HG02943 (cell line): ENCODE data around the gene INTS7.

Experiments used
- ATAC-seq: cut with Tn5 transposase; IDR thresholded peaks from one replicate; pipeline ENCODE4 v1.9.1; 2021; ENCODE audit warnings: mild to moderate bottlenecking, low read depth, moderate library complexity; ENCODE audit not compliant: unreplicated experiment

INTS7 gene

DNA sequence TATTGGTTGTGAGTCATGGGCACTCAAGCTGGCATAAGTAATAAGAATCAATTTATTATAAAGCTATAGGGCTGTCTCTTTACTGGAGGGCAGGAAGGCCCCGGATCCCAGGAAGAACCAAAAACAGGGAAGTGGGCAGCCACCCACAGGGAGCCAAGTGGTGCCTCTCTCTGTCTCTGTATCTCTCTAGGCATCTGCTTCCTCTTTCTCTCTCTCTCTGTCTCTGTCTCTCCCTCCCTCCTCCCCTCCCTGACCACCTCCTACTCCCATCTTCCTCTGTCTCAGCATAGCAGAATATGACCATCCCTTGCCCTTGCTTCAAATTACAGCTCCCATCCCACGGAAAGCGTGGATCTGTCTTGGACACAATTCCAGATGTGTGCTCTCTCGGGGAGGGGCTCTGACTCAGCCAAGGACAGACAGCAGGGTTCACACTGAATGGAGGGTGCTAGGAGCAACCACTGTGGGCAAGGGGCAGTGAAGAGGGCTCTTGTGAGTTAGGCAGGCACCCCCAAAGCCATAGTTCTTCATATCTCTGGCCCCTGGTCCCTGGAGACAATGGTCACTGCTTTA is 124.4 kb downstream of the INTS7 start:
- no peak for ATAC-seq

DNA sequence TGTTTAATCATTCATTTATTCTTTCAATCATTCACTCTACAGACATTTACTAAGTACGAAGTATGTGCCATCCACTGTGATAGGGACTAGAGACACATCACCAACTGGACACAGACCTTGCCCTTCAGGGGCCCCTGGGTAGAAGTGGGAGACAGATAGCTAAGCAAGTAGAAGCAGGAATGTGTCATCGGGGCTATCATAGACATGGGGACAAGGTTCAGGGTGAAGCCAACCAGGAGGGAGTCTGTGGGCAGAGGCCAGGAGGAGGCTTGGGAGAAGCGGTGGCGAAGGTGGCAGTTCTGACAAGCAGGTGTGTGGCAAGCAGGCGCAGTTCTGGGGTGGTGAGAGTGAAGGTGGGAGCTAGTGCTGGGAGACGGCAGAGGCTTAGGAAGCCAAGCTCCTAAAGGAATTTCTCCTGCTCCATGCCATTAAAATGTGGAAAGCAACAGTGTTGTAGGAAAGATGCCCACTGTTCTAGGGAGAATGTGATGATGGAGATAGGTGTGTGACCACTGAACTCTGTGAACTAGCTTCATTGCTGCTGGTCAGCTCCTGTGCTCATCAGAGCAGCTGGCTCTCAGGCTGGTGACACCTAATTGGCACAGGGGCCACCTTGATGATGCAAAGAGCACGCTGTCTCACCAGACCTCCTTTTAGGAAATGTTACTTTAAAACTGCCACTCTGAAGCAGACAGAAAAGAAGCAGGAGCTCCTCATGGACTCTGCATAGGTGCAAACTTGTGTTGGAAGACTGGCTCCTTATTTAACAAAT is 125.1 kb downstream of the INTS7 start:
- no peak for ATAC-seq

DNA sequence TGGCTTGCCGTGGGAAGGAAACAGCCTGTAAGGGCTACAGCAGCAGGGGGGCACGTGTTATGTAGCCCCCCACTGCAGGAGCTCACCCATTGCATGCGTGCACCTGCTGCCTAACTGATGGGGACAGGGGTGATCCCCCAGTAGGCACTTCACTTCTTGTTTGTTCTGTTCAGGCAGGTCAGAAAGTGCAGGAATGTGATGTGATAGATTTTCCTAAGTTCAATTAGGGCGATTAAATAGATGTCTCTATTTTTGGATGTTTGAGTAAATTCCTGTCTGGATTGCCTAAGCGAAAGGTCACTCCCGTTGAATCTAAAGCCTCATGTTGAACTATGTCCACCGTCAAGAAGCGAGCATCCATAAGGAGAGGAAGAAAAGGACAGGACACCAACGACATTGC is 126.0 kb downstream of the INTS7 start:
- no peak for ATAC-seq

DNA sequence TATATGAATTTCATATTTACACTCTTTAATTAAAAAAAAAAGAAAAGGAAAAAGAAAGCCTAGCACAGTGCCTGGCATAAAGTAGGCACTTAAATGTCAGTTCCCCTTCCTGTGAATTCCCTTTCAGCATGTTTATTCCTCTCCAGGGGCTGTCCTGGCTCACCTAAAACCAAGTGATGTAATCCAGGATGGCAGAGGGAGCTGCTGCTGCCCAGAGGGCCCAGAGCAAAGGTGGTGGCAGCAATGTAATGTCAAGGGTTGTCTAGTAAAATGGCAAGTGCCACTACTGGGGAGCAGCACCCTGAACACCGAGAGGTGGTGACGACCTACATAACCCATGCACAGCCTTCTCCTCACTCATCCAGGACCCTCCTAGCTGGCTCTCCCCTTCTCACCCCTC is 126.4 kb downstream of the INTS7 start:
- no peak for ATAC-seq

DNA sequence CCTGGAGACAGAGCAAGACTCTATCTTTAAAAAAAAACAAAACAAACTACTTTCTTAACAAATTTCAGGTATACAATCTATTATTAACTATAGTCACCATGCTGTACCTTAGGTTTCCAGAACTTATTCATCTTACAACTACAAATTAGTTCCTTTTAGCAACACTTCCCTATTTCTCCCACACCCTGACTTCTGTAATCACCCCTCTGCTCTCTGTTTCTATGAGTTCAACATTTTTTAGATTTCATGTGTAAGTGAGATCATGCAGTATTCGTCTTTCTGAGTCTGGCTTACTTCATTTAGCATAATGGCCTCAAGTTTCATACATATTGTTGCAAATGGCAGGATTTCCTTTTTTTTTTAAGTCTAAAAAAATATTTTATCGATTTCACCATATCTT is 126.9 kb downstream of the INTS7 start:
- no peak for ATAC-seq

DNA sequence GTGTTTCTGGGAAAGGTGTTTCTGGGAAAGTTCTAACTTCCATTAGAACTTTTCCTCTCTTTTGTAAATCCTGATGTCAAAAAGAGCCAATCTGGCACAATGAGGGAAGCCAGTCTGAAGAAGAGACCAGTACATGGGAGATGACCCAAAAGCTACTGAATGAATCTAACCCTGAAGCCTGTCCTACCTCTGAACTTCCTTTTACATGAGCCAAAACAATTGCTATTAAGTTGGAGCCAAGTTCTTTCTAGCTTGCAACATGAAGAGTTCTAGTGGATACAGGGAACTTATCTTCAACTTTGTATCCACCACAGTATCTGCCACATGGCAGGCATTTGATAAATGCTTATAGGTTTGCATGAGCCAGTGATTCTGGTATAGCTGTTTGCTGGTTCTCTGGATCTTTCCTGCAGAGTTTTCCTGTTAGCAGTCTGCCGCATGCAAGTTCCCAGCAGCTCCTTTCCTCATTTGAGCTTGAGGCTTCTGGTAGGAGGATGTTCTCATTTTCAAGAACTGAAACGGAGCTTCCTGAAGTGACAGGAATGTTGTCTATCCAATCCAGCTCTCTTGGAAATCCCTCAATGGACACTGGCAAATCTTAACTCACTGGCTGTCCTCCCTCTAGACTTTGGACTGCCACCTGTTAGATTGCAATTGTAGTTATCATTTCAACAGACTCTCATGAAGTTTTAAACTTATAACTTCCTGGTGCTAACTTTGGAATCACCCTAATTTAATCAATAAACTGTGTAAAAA is 131.7 kb downstream of the INTS7 start:
- no peak for ATAC-seq

DNA sequence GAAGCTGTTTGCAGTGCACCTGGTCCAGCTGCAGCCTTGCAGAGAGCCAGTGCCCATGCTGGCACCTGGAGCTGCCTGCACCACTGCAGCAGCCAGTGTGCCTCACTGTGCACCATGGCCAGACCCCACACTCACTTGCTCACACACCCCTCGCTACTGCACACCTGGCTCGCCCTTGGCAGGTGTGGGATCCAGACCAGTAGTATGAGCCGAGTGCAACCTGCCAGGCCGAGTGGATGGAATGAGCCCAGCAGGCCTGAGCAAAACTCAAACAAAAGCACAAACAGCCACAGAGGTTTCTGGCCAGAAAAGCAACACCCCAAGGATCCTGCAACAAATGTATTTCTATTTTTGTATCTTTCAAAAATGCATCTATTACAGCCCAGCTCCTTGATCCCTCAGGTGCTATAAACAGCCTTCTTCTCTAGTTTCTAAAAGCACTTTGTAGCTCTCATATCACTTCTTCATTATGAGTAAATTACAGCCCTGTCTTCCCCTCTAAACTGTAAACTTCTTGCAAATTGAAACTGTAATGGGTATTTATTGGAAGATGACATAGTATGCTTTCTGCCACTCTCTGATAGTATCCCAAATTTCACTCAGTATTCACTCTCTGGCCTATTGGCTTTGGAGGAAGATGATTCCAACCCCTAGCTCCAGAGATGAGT is 132.6 kb downstream of the INTS7 start:
- ATAC-seq: no peak

DNA sequence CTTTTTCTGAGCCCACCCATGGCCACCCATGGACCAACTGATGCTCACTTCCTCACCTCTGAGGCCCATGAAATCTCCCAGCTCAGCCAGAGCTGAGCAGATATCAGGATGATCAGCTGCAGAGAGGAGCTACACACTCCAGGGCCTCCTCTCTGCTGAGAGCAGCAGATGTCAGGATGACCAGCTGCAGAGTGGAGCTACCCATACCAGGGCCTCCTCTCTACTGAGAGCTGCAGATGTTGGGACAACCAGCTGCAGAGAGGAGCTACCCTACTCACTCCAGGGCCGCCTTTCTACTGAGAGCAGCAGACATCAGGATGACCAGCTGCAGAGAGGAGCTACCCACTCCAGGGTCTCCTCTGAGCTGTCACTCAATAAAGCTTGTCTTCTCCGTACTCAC is 133.4 kb downstream of the INTS7 start:
- no peak for ATAC-seq

DNA sequence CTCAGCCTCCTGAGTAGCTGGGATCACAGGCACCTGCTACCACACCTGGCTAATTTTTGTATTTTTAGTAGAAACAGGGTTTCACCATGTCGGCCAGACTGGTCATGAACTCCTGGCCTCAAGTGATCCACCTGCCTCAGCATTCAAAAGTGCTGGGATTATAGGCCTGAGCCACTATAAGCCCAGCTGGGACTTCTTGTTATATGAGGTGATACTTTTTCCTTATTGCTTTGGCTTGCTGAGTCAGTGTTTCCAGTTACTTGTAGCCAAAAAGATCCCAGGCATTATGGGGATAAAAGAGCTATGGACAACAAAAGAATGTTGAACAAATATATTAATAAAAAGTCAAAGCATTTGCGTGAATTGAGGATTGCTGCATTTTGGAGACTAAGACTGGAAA is 134.9 kb downstream of the INTS7 start:
- no peak for ATAC-seq

DNA sequence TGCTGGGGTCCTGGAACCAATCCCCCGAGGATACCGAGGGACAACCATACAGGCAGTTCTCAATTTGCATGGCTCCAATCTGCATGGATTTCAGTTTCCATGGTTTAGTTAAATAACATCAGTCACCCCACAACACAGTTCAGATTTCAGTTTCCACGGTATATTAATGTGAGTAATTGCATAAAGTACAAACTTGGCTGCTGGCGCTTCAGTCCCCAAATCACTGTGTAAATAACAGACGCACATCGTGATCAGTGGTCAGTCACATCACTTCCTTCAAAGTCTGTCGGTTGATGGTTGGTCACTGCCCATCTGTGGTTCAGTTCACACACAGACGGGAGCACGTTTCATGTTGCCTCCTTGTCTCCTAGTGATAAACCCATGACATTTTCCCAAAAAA is 138.4 kb downstream of the INTS7 start:
- ATAC-seq: no peak

DNA sequence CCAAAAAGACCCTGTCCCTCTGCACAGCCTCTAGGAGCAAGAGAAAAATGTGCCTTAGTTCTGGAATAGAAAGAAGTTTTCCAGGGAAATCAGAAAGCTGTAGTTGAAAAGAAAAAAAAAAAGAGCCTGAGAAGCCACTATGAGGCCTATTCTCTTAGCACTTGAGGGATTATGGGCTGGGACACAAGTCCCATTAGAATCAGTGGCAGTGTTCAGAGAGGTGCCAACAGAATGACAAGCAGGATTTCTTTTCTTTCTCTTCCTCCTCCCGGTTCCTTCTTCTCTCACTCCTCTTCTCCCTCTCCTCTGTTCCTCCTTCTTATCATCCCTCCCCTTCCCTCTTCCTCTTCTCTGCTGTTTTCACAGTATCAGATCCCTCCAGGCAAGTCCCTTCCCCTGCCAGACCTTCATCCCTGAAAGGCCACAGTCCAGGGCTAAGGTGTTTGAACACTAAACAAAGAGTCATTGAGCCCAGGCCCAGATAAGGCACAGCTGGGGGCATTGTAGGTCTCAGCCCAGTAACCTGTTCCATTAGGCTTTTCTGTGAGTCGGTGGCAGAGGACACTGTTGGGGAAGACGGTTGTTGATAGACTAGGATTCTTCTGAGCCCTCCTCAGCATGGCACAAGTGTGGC is 140.1 kb downstream of the INTS7 start:
- ATAC-seq: no peak

DNA sequence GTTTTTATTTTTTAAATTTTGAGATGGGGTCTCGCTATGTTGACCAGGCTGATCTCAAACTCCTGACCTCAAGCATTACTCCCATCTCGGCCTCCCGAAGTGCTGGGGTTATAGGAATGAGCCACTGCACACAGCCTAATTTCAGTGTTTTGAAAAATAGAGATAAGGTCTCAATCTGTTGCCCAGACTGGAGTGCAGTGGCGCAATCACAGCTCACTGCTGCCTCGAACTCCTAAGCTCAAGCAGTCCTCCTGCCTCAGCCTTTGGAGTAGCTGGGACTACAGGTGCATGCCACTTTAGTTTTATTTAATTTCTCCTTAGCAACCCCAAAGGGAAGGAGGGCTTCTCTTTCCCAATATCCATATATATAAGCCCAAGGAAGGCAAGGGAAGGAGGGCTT is 141.0 kb downstream of the INTS7 start:
- ATAC-seq: no peak

DNA sequence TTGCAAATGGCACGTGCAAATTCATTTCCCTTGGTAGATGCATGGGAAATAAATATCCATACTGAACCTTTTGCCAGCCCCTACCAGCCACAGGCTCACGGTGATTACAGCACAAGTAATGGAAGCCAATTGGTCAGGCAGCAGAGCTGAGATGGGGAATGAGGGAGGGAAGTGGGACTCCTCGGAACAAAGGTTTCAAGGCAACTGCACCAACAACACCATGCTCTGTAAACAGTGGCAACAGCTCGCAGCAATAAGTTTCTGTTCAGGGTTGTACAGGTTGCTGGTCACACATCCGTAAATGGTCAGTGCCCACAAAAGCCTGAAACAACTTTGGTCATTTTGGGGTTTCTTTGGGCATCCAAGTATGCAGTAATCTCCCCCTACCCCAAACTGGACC is 142.1 kb downstream of the INTS7 start:
- ATAC-seq: no peak

DNA sequence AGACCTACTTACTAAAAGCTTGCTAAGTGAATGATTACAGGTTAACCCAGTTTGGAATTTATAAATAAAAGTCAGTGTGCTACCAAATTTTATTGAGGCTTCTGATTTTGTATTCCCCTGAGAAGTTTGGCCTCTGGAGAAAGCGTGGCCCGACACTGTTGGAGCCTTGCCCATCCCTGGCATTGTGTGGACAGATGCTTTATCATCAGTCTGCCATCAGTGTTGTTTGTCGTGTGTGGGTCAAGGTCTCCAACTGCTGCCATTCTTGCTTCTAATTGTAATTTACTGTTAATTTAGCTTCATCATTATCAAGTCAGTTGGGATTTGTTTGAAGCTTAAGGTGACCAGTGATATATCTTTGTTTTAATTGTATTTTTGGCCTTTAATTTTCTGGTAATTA is 142.8 kb downstream of the INTS7 start:
- no peak for ATAC-seq

DNA sequence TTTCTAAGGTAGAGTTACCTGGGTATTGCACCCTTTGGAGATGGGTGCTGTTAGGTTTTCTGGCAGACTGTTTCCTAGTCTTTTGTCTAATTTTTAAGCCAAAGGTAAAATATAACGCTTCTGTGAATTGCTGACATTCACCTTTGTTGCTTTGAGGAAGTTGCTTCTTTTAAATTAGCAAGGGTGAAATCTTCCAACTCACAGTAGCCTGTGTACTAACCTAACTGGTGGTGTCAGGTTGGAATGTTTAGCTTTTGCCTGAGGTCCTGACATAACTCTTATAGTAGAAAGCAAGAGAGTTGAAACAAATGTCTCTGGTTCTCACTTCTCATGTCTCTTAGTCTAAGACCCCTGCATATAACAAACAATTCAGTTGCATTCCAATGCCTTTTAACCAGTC is 143.6 kb downstream of the INTS7 start:
- no peak for ATAC-seq
